EH (cell line): ENCODE data around the gene FIGNL2.

Source experiments
- DNase-seq: peaks from one replicate; pipeline ENCODE4 v3.0.0-alpha.2; 2015; ENCODE audit warnings: low read depth

FIGNL2 gene

GRCh38 chr12:51855586-51856428 is 7.3 kb upstream of the FIGNL2 start:
- peak; percentile 74 for DNase-seq

GRCh38 chr12:51852404-51853137 is 4.1 kb upstream of the FIGNL2 start:
- DNase-seq, result peak; percentile 26

DNA sequence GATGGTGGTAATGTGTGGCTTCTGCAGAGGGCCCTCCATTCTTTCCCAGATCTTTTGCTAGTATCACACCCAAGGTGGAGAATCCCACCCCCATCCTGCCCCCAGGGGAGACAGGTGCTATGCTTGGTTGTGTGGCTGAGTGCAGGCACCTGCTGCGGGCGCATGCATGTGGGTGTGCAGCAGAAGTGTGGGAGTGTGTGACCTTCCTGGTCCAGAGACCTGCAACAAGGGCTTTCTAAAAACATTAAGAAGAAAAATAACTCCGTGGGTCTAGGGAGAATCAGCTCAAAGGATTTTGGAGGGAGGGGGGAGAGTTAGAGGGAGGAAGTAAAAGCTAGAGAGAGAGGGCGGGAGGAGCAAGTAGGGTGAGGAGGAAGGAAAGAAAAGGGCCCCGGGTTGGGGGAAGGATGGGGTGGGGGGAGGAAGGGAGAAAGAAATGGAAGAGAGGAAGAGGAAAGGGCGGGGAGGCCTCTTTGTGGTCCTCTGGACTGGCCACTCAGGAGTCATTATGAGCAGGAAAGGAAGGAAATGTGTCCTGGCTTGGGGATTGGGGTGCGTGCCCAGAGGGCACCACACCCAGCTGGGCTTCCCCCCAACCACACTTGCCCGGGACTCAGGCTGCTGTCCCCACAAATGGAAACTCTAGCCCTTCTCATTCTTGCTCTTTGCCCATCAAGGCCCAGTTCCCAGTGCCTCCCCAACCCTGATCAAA is 3.1 kb upstream of the FIGNL2 start:
- DNase-seq, result no peak

GRCh38 chr12:51850965-51851299 is 2.4 kb upstream of the FIGNL2 start:
- DNase-seq, result no peak

DNA sequence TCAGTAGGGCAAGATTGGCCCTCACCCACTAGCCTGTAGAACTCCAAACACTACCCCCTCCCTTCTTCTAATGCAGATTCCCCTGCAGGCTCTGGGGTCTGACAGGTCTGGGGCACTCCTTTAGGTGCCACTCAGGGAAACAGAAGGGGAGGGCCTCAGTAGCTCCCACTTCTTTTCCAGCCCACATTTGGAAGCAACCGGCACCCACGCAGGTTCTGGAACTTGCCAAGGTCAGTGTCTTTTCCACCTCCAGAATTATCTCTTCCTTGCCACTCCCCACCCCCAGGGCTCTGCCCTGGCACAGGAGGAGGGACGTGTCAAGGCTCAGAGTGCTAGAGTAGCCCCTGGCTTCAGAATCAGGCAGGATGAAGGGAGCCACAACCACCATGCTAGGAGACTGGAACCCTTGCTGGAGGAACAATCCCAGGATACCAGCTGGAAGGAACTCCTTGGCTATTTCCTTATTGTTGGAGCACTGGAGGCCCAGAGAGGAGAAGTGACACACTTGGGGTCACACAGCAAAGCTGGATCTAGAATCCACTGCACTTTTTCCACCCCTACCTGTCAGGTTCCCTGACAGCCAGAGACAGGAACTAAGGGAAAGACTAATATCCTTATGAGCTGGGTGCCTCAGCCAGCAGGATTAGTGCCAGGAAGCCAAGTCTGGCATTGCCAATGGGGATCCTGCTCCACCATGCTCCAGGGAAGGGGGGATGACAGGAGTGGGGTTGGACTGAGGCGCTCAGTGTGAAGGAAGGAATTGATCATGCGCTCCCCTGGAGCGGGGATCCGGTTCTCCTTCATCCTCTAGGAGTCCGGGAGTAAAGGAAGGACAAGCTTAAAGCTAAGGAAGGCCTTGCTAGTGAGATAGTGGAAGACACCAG is 1.8 kb upstream of the FIGNL2 start:
- DNase-seq, result no peak

GRCh38 chr12:51848841-51849735 is 570 bp upstream of the FIGNL2 start:
- DNase-seq, result no peak

GRCh38 chr12:51847643-51848325 is 734 bp downstream of the FIGNL2 start:
- peak; percentile 22 for DNase-seq

DNA sequence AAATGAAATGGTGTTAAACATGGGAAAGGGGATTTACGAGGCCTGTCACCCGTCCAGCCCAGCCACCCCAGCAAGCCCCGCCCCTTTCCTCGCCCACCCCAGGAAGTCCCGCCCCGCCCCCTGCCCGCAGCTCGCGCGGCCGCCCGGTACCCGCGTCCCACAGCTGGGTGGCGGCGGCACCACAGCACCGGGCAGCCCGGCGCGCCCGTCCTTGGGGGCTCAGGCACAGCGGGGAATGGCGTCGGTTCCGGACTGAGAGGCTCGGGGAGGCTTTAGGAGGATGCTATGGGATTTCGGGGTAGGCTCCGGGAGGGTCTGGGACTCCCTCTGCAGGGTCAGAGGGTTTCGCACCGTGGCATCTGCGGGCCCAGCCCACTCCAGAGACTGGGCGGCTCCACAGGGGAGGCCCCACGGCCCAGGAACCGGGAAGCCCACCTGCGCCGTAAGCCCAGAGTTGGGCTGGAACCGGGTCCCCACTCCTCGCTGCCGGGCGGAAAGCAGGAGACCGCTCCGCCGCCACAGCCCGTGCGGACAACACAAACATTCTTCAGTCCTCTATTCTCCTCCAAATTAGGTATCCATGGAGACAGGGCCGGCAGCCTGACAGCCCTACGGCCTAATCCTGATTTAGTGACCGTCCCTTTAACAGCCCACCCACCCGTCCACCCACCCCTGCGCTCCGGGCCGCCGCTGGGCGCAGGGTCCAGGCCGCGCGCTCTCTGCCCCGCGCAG is 1.4 kb downstream of the FIGNL2 start:
- peak; percentile 48 for DNase-seq

GRCh38 chr12:51846271-51846691 is 2.2 kb downstream of the FIGNL2 start:
- no peak for DNase-seq

GRCh38 chr12:51845482-51845881 is 3.0 kb downstream of the FIGNL2 start:
- DNase-seq, result no peak

DNA sequence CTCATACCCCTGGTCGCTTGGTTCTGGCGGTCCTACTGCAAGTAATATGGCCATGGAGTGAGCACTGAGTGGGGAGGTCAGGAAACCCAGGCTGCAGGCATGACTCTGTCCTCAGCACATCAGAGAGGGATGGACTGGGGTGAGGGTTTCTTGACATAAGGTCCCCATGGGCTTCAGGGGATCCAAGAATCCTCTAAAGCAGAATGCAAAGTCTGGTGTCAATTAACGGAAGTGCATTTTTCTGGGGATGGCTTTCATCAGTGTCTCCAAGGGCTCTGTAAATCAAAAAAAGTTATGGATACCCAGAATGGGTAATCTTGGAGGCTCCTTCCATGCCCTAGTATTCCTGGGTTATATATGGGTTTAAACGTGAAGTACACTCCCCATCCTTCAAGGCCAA is 3.7 kb downstream of the FIGNL2 start:
- DNase-seq, result no peak

DNA sequence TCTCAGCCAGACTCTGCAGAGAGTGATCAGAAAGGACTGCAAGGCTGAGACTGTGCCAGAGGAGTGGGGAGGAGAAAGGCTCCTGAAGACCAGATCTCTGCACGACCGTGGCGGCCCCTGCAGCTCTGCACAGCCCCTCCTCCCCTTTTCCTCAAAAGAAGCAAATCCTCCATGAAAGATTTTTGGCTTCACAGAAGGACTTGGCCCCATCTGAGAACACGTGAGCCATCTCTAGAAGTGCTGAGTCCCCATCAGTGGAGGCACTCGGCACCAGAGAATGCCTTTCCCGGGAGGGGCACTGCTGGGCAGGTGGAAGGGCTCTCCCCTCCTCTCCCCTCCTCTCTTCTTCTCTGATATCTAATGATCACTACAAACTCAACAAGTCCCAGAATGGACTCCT is 6.8 kb downstream of the FIGNL2 start:
- no peak for DNase-seq

GRCh38 chr12:51840966-51841365 is 7.6 kb downstream of the FIGNL2 start:
- no peak for DNase-seq

GRCh38 chr12:51839310-51839947 is 9.1 kb downstream of the FIGNL2 start:
- DNase-seq, result no peak

GRCh38 chr12:51838762-51839161 is 9.8 kb downstream of the FIGNL2 start:
- no peak for DNase-seq

DNA sequence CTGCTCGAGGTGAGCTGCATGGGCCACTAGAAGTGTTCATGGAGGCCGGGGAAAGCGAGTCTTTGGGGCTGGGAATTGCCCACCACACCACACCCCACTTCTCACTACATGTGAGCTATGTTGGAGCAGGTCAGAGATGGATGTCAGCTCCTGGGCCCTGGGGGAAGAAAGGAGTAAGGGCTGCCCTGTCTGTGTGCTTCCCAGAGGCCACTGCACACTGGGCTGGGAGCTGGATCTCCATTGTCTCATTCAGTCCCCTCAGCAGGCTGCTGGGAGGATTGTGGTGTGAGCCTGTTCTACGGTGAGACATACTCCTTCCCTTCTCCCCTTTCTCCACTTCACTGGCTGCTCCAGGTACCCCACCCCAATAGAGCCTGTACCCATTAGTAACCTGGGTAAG is 10.5 kb downstream of the FIGNL2 start:
- no peak for DNase-seq

GRCh38 chr12:51837286-51837685 is 11.2 kb downstream of the FIGNL2 start:
- no peak for DNase-seq

DNA sequence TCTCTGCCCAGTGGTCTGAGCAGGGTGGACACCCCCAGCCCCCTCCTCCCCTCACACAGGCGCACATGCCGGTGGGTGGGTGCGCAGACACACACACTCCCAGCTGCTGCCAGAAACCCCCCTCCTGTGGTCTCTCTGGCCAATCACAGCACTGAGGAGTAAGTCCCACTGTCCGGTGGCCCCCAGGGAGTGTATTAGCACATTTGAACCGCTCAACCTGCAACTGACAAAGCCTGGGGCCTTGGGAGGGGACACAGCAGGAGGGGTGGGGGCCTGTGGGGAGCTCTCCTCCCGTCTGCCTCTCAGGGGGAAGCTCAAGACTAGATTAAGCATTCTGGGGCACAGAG is 11.7 kb downstream of the FIGNL2 start:
- no peak for DNase-seq
